Left hindlimb (tissue), 1 donor: Measurements from ENCODE around the gene PKP4.

Experiments
- DNase-seq: peaks from one replicate; pipeline ENCODE4 v3.0.0-alpha.2; 2018

PKP4 gene

DNA sequence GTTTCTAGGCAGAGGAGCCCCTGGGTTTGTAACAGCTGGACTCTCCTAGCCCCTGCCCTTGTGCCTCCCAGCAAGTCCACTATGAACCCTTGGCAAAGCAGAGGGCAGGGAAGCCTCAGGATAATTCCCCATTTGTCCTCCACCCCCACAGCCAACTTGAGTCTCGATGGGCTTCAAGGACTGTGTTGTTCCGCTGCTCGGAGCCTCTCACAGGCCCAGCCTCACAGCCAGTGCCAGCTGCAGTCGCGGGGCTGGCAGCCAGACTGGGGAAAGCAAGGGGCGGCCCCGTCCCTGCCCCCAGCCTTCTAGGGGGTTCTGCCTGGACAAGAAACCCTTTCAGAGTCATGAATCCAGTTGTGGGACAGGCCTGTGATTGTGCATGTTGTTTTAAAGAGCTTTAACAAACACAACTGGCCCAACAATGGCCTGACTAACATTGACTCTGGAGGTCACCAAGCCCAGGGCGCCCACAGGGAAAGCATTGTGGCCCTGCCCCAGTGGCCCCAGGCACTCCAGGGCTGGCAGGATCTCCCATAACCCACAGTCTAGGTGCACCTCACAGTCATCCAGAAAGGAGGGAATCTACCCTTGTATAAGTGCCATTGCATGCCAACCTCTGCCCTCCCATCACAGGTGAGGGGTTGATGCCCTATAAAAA is 266.6 kb downstream of the PKP4 start:
- DNase-seq: peak; percentile 52

DNA sequence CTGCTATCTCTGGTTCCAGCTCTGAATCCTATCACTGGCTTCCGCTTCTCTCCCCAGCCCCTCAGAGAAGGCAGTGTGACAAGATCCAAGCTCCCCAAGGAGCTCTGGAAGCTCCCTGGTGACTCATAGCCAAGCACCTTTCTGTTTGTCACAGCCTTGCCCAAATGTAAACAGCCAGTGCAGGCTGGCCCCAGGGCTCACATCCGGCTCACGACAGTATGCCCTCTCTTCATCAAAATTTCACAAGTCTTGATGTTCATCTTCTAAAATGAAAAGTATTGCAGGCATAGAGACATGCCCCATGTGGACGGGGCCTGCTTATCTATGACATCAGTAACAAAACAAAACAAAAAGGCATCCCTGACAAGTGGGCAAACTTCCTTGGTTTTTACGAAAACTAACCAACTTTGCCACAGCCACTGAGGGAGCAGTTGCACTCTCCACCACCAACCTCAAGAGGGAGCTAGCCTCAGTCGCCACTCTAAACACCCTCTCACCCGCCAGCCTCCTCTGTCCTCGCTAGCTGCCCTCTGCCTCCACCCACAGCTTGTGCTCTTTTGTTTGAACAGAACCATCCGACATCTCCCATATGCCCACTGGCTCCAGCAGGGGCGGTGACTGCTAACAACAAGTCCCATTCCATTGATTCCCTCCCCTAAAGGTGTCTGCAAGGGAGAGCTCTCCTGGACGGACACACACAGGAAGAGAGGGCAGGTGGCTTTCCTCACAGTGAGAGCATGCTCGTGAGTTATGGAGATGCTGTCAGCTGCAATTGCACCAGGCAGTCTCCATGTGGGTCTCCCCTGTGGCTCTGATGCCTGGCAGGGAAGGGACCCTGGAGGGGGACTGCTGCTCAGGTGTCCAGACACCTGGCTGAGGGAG is 267.4 kb downstream of the PKP4 start:
- no peak for DNase-seq

DNA sequence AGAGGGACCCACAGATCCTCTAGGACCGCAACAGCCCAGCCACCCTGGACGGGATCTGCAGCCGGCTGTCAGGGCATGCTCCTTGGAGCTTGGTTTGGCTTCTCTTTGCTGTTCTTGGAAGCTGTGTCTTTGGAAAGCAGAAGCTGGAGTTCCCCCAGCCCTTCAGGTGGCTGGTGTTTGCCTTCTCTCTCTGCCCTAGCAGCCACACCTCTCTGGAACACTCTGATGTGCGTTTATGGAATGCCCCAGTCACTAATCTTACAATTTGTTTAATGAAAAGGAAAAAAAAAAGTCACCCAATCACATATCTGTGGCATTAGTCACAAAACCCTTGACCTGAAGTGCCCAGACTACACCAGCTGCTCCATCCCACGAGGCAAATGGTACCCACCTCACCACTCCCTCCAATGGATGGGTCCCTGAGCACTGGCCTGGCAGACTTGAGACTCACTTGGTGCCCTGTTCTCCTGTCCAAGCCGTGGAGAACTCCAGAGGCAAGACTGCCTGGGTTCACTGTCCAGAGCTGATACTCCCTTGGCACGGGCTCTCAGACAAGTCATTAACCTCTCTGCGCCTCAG is 268.1 kb downstream of the PKP4 start:
- no peak for DNase-seq

DNA sequence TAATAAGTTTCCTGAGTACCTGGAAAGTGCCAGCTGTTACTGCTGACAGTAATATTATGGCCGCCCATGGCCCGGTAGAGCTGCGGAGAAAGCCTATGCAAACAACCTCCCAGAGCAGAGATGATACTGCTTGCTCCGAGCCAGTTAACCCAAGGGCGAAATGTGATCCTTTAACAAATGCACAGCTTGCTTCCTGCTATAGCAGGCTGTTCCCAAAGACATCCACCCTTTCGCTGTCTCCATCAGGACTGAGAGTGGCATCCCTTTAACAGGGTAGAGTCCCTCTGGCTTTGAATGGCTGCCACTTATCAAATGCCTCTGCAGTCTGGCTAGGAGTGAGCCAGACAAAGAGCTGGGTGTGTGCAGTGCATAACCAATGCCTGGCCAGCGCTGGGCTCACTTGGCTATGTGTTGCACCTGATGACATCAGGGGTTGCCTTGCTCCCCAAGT is 268.7 kb downstream of the PKP4 start:
- no peak for DNase-seq

DNA sequence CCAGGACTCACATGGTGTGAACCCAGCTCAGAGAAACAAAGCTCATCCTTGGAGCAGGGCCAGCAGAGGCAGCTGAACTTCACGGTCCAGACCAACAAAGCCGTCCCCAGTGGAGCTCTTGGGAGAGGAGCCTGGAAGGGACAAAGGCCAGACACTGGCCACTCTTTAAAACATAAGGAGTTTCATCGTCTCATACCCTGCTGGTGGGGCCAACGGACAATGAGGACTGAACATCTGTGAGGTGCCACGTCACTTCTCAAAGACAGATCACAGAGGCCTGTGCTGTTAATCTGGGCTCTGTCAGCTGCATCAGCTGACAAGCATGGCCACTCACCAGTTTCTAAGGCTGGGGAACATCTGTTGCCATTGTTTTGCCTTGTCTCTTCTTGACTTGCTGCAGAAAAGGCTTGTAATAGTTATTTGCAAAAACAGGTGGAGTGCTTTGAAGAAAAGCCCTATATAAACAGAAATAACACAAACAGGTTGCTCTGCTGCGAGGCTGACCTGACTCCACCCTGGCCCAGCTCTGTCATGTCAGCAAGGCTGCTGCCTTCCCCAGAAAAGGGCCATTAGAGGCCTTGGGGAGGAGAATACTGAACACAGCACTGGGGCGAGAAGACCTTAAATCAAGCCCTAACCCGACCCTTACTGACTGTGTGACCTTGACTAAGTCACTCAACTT is 270.3 kb downstream of the PKP4 start:
- DNase-seq: no peak

DNA sequence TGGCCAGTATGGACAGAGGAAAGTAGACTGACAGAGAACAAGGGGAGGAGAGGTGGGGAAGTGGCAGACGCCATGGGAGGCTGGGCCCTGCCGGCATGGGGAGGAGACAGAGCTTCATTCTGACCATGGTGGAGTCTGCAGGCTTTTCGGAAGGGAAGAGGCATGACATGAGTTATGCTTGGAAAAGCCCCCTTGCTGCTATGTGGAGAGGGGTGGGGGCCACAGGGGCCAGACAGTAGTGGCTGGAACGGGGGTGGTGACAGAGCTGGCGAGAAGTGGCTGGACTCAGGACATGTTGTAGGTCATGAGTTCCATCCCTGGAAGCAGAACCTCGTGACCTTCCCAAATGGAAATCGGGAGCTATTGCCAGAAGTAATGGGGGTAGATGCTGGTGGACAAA is 271.7 kb downstream of the PKP4 start:
- no peak for DNase-seq

DNA sequence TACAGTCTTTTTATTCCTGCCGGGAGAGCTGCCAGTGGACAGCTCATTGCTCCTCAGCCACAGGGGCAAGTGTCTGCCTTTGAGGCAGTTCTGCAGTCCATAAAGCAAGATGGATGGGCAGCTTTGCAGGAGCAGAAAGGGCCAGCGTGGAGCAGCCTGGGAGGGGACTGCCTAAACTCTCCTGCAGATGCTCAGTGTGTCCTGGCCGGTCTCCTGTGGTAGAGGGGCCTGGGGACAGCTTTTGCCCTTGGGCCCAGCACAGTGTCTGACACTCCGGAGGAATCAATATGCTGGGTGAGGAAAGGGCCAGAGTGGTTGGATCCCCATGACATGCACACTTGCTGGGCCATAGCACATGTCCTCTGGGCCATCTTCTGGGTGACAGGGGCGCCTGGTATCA is 272.7 kb downstream of the PKP4 start:
- DNase-seq: no peak

DNA sequence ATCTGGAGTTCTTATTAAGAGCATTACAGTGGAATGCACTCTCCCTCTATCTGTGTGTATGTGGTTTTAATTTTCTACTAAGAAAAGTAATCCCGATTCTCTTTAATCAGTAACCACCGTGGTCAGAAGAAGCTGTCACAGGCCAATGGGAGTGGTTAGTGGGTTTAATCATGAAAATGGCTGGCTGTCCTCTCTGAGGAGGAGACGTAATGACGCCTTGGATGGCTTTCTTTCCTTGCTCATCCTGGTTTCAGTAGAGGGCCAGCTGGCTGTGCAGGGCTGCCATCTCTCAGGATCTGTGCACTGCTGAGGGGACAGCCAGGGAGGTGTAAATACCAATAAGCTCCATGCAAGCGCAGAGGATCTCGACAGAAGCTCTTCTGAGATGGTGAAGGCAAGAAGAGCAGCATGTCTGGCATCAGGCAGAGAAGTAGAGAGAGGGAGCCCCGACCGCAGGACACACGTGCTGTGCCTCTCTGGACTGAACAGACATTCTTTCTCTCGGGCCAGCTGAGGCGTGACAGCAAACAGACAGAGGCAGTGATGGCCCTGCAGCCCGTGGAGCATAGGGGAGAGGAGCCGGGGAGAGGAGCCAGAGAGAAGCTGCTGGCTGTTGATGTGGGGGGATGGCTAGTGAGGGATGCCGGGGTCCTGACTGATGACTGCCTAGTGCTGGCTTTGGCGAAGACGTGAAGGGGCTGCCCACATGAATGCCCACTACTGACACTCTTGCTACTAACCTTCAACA is 273.3 kb downstream of the PKP4 start:
- no peak for DNase-seq

DNA sequence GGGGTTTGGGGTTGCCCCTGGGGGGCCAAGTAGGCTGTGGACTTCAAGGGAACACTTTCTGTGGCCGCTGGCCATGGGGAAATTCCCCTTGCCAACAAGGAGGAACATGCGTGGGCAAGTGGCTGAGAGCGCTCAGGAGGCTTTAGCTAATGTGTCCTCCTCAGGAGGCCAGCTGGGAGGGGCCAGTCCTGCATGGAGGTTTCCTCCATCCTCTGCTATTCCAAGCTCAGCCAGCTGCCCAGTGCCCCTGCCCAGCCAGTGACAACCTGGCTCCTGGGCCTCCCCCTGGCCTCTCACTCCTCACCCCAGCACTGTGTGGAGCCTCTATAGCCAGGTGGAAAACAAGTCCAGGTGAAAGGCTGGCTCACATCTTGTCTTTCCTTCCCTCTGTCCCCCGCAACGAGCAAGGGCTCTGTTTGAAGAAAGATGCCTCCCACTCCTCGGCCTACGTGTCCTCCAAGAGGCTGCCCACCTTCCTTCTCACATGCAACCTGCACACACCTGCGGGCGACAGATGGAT is 273.9 kb downstream of the PKP4 start:
- DNase-seq: no peak

DNA sequence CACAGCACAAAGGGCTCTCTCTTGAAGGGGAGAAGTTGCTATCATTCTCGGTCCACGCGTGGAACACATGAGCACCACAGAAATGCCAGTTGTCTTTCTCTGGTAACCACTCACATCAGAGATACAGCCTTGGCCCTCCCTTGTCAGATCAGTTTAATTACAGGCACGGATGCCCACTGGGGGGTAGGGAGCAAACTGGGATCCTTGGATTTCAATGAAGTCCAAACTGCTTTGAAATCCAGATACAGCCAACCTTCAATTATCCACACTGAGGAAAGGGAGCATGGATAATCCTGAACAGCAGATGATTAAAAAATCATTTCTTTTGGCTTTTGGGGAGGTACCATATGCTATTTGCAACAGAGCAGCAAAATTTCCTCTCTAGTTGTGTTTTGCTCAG is 274.6 kb downstream of the PKP4 start:
- DNase-seq: no peak
